Anterior cingulate cortex (tissue), 58 donors: Measurements from ENCODE around the gene SCARB1.

ENCODE experiments used
- DNase-seq, 58 donors: peaks; one replicate each; lab custom pipeline; 2025; lab: John Stamatoyannopoulos, UW

SCARB1 gene

DNA sequence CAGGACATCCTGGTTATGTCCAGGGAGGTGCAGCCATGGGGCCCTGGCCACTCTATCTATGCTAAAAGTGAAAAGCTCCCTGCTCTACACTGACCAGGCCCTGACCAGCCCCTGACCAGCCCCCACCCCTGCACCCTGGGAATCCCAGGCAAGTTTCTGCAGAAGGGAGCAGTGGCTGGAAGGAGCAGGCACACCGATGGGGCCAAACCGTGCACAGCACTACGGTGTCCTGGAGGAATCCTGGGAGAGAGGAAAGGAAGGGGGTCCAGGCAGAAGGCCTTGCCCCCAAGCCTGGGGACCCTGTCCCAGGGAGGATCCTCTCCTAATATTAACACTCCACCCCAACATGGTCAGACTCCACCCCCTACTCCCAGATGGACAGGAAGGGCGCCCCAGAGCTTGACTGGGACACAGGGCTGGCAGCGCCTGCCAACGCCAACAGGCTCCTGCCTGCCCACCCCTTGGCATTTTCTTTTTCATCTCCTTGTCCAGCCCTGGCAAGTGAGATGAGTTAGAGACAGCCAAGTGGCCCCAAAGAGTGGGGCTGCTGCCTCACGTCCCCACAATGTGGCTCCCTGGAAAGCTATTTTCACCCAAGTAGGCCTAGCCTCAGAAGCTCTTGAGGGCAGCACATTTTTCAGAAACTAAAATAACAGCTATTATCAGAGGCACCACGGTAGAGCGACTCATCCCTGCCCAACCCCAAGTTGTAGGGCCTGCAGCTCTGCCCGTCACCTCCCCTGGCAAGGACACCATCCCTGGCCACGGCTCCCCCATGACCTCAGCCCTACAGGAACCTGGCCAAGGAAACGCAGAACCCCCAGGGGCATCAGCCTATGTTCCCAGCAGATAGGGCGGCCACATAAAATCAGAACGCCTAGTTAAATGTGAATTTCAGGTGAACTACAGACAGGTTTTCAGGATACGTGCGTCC is 82.6 kb downstream of the SCARB1 start:
- no peak for DNase-seq

DNA sequence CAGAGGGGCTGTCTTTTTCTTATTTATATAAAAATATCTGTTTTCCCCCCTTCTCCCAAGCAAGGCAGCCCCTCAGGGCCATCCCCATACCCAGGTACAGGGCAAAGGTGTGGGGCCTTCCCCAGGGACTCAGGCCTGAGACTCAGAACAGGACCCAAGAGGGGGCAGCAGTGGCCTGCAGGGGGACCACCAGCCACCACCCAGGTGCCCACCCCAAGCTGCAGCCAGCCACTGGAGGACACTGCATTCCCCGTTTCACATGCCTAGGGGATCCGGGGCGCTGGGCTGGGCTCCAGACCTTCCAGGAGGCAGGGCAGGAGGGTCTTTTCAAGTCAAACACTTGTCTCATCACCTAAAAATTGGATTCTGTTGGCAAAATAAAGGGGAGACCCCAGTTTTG is 83.3 kb downstream of the SCARB1 start:
- no peak for DNase-seq

DNA sequence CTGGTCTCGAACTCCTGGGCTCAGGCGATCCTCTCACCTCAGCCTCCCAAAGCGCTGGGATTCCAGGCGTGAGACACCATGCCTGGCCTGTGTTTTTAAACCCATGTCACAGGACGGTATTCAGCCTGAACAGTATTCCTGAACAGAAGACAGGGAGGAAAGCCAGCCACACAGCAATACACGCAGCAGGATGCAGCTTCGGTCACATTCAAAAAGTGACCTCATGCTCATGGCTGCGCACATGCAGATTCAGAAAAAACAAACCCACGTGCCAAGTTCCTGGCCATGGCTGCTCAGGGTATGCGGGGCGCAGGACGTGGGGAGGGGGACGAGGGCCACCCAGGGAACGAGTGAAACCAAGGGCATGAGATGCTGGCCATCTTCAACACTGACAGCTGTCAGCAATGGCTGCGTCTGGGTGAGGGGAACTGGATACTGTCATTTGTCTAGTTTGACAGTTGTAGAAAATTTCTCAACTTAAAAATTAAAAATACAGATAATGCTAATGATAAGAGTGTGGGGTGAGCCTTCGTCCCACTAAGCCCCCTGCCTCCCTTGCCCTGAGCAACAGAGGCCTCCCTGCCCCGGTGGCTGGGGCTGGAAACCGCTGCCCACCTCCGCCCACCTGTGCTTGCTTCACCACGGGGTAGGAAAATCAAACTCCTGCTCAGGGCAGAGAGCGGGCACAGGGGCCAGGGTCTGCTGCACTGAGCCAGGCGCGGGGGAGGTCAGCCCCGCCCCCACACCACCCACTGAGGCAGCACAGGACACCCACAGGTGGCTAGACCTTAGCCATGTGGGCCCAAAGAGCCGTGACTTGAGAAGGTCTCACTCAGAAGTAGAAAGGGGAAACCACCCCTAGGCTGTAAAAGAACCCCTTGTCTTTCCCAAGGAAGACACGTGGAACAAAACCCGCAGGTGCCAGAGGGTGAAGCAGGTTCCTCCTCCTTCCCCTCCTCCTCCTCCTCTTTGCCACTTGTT is 84.2 kb downstream of the SCARB1 start:
- DNase-seq = no peak

DNA sequence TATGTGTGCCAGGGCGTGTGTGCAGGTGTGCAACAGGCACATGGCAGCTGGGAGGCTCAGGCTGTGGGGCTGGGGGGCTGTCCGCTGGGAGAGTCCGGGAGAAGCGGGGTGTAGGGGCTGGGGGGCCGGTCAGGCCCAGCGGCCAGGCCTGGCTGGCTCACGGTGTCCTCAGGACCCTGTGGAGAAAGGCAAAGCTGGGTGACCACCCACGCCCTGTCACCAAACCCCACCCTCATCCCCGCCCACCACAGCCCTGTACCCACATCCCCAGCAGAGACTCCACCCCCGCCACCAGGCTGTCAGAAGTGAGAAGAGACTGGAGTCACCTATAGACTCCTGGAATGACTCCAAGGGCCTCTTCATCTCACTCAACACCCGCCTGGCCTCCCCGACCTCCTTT is 85.3 kb downstream of the SCARB1 start:
- no peak for DNase-seq

DNA sequence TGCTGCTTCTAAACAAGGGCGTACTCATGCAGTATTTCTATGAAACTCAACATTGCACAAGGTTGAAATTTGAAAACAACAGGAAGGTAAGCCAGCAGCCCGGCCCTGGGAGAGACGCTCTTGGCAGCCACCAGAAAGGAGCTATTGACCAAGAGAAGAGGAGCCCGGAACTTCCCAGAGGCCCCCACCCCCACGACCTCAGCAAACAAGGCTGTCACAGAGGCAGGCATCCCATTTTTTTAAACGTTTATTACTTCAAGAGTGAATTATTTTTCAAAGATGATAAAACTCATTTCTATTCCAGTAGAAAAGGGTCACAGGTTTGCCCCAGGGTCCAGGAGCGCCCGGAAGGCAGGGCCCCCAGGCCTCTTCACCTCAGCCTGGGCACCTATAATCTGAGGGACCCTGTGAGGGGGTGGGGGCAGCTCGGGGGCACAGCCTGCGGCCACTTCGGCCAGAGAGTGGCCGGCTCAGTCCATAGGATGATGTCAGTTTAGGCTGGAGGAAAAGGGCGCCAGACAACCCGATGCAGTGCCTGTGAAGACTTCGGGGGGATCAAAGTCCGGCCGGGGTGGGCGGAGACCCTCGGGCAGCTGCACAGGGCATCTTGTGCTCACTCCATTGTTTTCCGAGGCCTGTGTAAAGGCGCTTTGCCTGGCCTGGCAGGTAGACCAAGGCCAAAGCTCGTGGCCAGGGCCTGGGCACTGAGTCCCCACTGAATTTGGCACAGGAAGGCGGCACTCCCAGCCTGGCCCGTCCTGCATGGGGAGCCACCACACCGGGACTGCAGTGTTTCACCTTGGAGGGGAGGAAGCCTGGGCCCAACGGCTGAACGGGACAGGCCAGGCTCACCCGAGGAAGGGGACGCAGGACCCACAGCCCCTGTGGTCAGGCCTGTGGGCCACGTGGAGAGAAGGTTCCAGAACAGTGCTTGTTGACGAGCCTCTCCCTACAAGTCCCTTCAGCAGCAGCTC is 86.0 kb downstream of the SCARB1 start:
- no peak for DNase-seq

DNA sequence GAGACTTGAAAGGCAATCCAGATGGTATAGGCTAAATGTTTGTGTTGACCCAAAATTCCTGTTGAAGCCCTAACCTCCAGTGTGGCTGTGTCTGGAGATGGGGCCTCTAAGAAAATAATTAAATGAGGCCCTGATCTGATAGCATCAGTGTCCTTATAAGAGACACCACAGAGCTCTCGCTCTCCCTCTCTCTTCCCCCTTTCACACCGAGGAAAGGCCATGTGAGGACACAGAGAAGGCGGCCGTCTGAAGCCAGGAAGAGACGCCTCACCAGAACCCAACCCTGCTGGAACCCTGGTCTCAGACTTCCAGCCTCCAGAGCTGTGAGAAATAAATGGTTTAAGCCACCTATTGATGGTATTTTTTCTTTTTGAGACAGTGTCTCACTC is 87.5 kb downstream of the SCARB1 start:
- no peak for DNase-seq

DNA sequence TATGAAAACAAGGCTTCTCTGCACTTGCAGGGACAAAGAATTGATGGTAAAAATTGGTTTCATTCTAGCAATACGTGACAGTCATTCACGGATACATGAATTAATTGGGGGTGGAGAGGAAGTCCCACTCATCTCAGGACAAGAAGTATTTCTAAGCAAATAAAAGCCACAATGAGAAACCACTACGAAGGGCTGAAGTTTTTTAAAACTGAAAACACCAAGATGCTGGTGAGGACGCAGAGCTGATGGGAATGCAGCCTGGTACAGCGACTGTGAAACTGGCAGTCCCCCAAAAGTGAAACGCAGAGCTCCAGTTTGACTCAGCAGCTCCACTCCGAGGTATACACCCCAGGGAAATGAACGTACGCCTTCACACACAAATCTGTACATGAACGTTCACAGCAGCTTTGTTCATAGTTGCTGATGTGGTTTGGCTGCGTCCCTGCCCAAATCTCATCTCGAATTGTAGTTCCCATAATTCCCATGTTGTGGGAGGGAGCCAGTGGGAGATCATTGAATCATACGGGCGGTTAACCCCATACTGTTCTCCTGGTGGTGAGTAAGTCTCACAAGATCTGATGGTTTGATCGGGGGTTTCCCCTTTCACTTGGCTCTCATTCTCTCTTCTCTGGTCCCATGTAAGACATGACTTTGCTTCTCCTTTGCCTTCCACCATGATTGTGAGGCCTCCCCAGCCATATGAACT is 89.0 kb downstream of the SCARB1 start:
- DNase-seq = peak in 47 of 58 donors; percentile 11 to 78 (median 47)

DNA sequence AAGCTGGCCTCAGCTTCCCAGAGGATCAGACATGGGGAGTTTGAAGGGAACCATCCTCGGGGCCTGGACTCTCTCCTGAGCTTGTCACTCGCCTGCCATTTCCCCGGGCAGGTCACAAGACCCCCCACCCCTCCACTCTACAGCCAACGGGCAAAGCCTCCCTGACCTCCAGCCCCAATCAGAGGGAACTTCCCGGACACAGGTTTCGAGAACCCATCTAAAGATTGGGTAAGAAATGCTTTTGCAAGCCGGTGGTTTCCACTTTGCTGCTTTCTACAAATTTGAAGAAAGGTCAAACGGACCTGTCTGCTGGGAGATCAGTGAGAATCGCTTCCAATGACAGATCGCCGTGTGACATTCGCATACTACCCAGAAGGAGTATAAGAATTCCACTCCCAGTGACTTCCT is 89.6 kb downstream of the SCARB1 start:
- peak in 2 of 58 donors; percentile 30 to 31 for DNase-seq

DNA sequence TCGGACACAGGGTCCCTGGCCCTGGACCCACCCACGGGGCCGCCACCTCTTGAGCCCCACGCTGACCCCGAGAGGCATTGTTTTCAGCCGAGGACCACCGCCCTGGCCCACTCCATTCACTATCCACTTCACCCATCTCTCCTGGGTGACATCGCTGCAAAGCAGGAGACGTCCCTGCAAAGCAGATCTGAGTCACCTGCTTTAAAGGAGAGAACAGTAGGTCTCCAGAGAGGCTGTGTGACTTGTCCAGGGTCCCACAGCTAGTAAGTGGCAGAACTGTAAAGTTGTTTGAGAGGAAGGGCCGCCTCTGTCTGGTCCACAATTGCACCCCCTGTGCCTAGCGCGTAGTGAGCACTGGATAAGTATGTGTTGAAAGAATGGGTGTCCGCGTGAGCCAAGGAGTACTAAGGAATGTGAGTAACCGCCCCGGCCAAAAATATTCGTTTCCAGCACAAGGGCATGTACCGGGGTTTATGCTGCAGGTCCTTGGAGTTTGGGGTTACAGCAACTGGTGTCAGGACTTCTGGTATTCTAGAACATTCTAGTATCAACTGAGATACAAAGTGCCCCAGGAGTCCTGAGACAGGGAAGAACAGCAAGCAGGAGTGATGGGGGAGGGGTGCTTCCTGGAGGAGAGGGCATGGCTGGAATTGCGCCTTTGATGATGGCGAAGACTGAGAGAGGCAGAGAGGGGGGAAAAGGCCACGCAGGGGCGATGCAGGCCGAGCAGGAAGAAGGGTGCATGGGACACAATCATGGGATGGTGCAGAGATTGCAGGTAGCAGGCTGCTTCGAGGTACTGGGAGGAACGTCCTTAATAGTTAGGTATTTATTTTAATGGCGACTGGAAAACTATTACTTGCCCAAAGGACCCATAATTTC is 91.1 kb downstream of the SCARB1 start:
- DNase-seq = no peak

DNA sequence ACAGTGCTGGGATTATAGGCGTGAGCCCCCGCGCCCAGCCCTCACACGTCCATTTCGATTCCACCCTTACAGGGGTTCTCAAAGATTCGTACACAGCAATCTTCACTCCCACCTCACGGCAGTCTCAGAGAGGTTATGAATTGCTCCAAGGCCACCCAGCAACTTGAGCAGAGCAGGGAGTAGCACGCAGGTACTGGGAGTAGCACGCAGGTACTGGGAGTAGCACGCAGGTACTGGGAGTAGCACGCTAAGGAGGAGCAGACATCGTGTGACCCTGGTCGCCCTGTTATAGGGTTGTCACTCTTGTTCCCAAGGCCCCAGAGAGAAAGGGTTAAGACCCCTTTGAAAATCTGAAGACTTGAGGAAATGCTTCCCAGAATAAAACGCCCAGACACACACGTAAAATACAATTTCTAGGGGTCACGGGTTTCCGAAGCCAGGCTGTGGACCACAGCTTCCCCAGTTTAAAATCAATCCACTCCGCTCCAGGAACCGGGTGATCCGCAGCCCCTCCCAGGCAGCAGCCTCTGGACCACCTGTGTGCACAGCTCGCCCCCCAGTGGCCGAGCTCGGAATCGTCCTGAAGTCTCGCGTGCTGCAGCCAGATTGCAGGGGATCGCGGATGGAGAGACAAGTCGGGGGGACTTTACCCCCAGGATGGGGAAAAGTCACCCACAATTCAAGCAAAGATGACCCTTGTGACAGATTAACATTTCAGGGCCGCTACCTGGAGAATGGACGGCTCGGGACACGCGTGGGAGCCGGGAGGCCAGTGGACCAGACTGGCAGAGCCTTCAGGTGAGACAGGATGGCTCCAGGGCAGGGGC is 92.0 kb downstream of the SCARB1 start:
- peak in 57 of 58 donors; percentile 26 to 94 (median 70) for DNase-seq

DNA sequence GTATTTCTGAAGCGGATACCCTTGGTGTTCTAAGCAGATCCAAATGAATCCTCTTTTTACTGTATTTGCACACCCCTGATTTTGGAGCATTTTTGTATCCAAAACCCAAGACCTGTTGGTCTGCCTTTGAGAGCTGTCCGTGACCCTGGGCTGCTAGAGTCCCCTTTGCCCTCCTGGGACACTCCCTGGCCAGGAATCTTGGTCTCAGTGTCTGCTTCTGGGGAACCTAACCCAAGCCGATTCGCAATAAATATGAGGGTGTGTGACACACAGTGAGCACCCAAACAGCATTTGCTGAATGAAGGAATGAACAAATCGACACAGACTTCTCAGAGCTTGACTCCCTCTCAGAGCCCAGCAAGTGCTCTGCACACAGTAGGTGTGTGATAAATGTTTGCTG is 92.9 kb downstream of the SCARB1 start:
- DNase-seq = no peak

DNA sequence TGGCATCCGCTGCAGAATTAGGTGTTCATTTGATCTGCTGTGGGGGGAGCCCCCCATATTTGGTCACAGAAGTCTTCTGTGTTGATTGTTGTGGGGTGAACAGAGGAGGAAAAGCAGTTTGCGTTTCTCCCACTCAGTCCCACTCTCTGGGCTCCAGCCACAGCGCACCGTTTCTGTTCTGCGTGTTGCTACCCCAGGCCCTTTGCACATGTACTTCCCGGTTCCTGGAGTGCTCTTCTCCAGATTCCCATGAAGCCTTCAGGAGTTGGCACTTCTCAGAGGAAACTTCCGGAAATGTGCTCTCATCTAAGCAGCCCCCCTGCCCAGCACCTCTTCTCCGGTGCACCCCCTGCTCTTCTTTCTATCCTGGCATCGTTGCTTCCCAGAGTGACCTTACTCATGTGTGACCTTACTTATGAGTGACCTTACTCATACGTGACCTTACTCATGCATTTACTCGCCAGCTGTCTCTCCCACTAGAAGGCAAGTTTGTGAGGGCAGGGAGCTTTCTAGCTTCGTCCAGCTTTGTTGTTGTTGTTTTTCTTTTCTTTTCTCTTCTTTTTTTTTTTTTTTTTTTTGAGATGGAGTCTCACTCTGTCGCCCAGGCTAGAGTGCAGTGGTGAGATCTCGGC is 93.7 kb downstream of the SCARB1 start:
- no peak for DNase-seq

DNA sequence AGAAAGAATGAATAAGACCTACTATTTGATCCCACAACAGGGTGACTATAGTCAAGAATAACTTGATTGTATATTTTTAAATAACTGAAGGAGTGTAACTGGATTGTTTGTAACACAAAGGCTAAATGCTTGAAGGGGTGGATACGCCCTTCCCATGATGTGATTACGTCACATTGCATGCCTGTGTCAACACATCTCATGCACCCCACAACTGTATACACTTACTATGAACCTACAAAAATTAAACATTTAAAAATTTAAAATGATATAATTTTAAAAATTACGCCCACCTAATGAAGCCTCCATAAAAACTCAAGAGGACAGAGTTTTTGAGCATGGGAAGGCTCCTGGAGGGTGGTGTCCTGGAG is 94.5 kb downstream of the SCARB1 start:
- no peak for DNase-seq

DNA sequence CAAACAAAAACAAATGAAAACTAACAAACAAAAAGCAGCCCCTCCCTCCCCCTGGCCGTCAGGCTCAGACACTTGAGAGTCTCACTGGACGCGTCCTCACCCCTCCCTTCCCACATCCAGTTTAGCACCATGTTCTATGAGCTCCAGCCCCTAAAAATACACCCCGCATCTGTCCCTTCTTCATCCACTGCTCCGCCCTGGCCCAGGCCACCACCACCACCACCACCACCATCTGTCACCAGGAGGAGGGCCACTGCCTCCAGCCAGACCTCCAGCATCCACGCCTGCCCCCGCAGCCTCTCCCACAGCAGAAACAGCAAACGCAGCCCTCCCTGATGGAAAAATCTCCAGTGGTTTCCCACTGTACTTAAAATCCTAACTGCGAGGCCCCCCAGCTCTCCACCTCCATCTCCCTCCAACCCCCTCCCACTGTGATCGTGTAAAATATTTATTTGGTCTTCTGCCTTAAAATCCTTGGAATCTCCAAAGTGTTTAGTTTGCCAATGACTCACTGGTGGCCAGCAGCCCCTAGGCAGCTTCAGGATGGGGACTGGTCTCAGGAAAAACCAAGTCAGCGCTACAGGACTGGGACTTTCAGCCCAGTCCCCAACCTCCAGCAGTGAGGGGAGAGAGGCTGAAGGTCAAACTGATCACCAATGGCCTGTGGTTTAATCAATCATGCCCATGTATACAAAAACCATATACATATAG is 95.1 kb downstream of the SCARB1 start:
- DNase-seq = no peak

DNA sequence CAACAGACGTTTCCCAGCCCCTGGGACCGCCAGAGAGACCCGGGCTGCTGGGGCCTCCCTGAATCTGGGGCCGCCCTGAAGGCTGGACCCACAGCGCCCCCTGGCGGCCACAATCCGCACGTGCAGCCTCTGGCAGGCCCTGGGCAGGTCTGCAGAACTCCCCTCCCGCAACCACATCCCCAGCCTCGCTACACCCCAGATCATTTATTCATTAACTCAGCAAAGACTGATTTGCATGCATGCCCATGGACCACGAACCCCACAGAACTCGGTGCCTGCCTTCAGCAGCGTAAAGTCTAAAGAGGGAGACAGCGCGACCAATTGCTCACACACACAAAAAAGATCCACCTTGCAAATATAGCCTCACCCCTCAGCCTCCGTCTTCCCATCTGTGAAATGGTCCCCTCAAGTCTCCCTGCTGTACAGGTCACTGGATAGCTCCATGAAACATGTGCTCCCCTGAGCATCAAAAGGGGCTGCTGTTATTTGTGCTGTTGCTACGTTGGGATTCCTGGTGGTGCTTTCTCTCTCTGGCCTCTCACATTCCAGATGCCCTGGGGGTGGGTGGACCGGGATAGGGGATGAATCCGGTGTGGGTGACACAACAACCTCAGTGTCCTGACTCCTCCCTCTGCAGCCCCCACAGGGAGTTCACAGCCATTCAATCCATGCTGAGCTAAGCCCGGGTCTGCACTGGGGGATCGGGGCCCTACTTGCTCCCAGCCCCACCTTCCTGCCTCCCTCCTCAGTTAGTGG is 96.4 kb downstream of the SCARB1 start:
- DNase-seq = peak in 54 of 58 donors; percentile 19 to 91 (median 62)

DNA sequence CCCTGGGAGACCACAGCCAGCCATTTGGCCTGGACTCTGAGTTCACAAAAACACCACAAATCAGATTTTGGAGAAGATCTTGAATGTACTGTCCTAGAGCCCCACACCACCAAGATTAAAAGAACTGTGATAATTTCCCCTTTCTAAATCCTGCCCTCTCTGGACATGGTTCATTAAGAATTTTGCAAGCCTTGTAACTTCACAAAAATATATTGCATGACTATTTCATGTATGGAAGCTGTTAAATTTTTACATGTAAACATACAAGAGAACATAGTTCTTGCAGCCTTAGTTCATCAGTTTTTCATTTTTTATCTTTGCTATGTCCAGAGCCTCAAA is 97.0 kb downstream of the SCARB1 start:
- DNase-seq = no peak
